Muscle of back (tissue), 11 donors: Measurements from ENCODE around the gene CDH16. TPM values are rescaled to one million over a fixed set of nuclear protein-coding genes. Genes with fewer than 3 reads are reported as not detected.
"Not testable (repeated sequence)": the region's sequence is repeated elsewhere in the genome, so short reads cannot be mapped to it uniquely, and the experiment has no call there.

Experiments used
- DNase-seq, 3 donors: peaks; one replicate each; pipeline versions ENCODE4 v3.0.0 to v3.0.0-alpha.2; 2013
- polyA plus RNA-seq, 10 donors: library from polyadenylated mRNA; unstranded; fragments of 120-200 nt; gene quantifications; one replicate each; pipeline ENCODE4 v1.2.1, GENCODE V29; 2013; ENCODE audit not compliant: insufficient read length in 10 of 10

Gene CDH16
- polyA plus RNA-seq, 10 donors = 0.07 to 0.31 (median 0.13) TPM; not detected in 5

- no peak for DNase-seq
These were observed 46.1 kb downstream of the CDH16 start for GRCh38 chr16:66872559-66872942.

DNA sequence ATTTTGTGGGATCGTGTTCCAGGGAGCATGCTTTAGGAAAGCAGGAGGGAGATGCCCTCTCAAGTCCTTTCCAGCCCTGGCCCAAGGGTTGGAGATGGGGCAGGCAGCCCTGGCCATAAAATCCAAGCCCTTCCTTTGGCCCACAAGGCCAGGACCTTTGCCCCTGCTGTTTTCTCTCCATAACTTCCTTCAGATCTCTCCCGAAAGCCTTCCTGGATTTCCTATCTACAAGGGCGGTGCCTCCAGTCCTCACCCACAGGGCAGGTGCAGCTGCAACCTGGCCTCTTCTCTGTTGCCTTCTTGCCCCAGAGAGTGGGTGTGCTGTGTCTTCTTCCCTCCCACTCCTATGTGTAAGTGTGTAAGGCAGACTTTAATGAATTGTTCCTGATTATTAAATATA is 46.8 kb downstream of the CDH16 start:
- DNase-seq = no peak

DNA sequence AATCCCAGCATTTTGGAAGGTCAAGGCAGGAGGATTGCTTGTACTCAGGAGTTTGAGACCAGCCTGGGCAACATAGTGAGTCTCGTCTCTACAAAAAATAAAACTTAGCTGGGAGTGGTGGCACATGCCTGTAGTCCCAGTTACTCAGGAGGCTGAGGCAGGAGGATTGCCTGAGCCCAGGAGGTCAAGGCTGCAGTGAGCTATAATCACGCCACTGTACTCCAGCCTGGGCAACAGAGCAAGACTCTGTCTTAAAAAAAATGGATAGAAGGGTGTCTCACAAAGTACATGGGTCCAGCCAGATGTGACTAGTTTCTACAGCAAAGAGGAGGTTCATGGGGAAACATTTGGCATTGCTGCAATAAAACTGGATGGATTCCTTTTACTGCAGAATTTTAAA is 47.3 kb downstream of the CDH16 start:
- not testable (repeated sequence) for DNase-seq

DNA sequence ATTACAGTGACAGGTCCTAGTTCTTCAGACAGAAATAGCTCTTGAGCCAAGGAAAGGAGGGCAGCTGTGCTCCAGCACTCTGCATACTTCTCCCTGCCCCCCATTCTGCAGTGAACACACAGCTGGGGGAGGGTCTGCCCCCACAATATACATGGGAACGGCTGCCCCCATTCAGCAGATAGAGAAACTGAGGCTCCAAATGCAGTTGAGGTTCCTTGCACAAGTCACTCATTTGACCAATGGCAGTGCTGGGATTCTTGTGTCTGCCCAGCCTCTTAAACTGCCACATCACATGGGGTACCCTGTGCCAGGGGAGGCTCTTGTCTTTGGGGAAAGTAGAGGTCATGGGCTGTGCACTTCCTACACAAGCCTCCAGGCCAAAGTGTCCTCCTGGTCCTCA is 49.3 kb downstream of the CDH16 start:
- no peak for DNase-seq

GRCh38 chr16:66863707-66864106 is 55.0 kb downstream of the CDH16 start:
- no peak for DNase-seq

GRCh38 chr16:66862023-66862520 is 56.6 kb downstream of the CDH16 start:
- DNase-seq = no peak

DNA sequence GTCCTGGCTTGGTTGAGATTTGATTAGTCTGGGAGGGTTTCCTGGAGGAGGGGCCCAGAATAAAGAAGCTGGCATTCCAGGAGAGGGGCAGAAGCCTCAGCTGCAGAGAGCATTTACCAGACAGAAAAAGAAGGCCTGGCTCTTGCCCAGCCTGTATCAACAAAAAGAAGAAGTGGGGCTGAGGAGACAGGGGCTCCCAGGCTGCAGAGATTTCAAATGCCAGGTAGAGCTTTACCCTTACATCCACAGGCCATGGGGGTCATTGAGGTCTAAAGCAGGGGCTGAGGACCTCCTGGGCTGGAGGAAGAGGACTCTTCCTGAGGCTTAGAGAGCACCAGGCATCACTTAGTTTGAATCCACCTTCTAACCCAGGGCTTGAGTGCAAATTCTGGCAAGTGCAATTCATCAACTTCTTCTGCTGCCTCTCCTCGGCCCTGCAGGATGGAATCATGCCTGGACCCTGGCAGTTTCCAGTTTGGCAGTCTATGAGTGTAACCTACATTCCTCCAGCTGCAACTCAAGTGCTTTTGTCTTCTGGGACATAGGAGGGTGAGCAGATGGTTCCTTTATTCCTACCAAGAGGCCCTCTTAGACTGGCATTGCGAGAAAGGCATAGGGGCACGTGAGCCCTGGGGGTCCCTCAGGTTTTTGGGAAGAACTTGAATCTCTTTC is 59.2 kb downstream of the CDH16 start:
- DNase-seq = no peak

DNA sequence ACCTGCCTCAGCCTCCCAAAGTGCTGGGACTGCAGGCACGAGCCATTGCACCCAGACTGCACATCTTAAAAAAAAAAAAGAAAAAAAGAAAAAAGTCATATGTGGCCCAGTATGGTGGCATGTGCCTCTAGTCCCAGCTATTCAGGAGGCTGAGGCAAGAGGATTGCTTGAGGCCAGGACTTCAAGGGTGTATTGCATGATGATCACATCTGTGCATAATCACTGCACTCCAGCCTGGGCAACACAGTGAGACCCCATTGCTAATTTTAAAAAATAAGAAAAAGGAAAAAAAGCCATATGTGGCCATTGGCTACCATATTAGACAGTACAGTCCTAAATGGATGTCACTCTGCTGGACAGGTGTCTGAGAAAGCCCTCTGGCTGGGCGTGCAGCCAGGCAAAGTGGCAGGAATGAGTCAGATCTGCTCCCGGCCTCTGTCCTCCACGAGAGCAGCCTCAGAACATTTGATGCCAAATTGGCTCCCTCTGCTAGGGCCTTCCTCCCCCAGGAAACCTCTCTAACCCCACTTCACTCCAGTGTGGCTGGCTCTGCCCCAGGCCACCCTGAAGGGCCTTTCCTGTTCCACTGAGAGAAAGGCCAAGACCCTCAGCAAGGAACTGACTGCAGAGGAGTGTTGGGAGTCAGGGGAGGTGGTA is 59.8 kb downstream of the CDH16 start:
- DNase-seq = peak in 2 of 3 donors; percentile 11 to 32

Other genes with a start within 250 kb of the CDH16 start
- gene CMTM4, start 222.1 kb downstream of the CDH16 start, polyA plus RNA-seq = 10 to 100 TPM in 6 of 10 donors, 1 to 10 TPM in 4; 8.5 to 15.5 (median 10.8) TPM
- gene DYNC1LI2, start 167.3 kb downstream of the CDH16 start, polyA plus RNA-seq = 100 to 1,000 TPM in 3 of 10 donors, 10 to 100 TPM in 7; 68.8 to 117 (median 89.5) TPM
- under 1 TPM in 2 of 10 donors, not detected in 8; 0.13 to 0.41 TPM for gene TERB1, start 117.3 kb downstream of the CDH16 start, polyA plus RNA-seq
- gene NAE1, start 87.9 kb downstream of the CDH16 start, polyA plus RNA-seq = 10 to 100 TPM; 36.1 to 56.3 (median 44.6) TPM
- not detected for gene CA7, start 74.5 kb downstream of the CDH16 start, polyA plus RNA-seq
- 1 to 10 TPM; 2.1 to 3.8 (median 2.9) TPM for gene PDP2, start 38.4 kb downstream of the CDH16 start, polyA plus RNA-seq
- gene RRAD, start 6.7 kb upstream of the CDH16 start, polyA plus RNA-seq = 10 to 100 TPM in 1 of 10 donors, 1 to 10 TPM in 9; 2.6 to 13.1 (median 4.7) TPM
- 10 to 100 TPM; 71.1 to 99.3 (median 82.0) TPM for gene CIAO2B, start 15.5 kb upstream of the CDH16 start, polyA plus RNA-seq
- gene CES2, start 16.6 kb upstream of the CDH16 start, polyA plus RNA-seq = 10 to 100 TPM; 22.3 to 28.6 (median 26.0) TPM
- under 1 TPM; 0.13 to 0.42 (median 0.30) TPM for gene CES3, start 42.4 kb upstream of the CDH16 start, polyA plus RNA-seq
- 1 to 10 TPM; 1.5 to 7.0 (median 2.9) TPM for gene CES4A, start 69.7 kb upstream of the CDH16 start, polyA plus RNA-seq
- 10 to 100 TPM; 36.8 to 59.8 (median 40.7) TPM for gene CBFB, start 110.3 kb upstream of the CDH16 start, polyA plus RNA-seq
- 10 to 100 TPM; 15.6 to 20.5 (median 18.9) TPM for gene PHAF1, start 191.1 kb upstream of the CDH16 start, polyA plus RNA-seq
- gene B3GNT9, start 232.1 kb upstream of the CDH16 start, polyA plus RNA-seq = 10 to 100 TPM in 8 of 10 donors, 1 to 10 TPM in 2; 8.1 to 16.6 (median 11.5) TPM
- 1 to 10 TPM; 2.4 to 8.4 (median 3.6) TPM for gene TRADD, start 241.0 kb upstream of the CDH16 start, polyA plus RNA-seq
- gene FBXL8, start 241.1 kb upstream of the CDH16 start, polyA plus RNA-seq = 1 to 10 TPM in 9 of 10 donors, under 1 TPM in 1; 0.96 to 3.4 (median 2.3) TPM
- gene HSF4, start 245.9 kb upstream of the CDH16 start, polyA plus RNA-seq = 1 to 10 TPM; 1.5 to 8.6 (median 3.7) TPM